Astrocyte of the cerebellum (primary cell): ENCODE results near the gene THSD4.

ENCODE experiments used
- DNase-seq: peaks from one replicate; pipeline ENCODE4 v3.0.0-alpha.2; 2011; ENCODE audit warnings: low read depth
- H3K4me3 ChIP-seq: 2 replicates; pipeline ENCODE4 v1.5.1; 2011; ENCODE audit warnings: mild to moderate bottlenecking, low read depth, low read length, moderate library complexity
- CTCF ChIP-seq: IDR thresholded peaks from 2 replicates; pipeline ENCODE4 v1.5.1; 2012; ENCODE audit warnings: low read length, low read depth, moderate library complexity, mild to moderate bottlenecking; ENCODE audit errors: missing control alignments
- in situ Hi-C: cut with HindIII; loops from 2 replicates; pipeline ENCODE4 v1.10.0; 2017; ENCODE audit warnings: low sequenced_read_pairs

The THSD4 gene

GRCh38 chr15:71542836-71543235 lies 427.6 kb downstream of the THSD4 start:
- in situ Hi-C loops = no loop called here
- TF ChIP-seq CTCF = no peak
- DNase-seq = no peak

GRCh38 chr15:71543413-71543812 lies 428.1 kb downstream of the THSD4 start:
- no peak for TF ChIP-seq CTCF
- H3K4me3 ChIP-seq = no peak overlapping the region
- DNase-seq = no peak
- in situ Hi-C loops = no loop called here

More at GRCh38 chr15:71542836-71543235, 427.6 kb downstream of the THSD4 start:
- no peak overlapping the region for H3K4me3 ChIP-seq

GRCh38 chr15:71545223-71545760 lies 430.0 kb downstream of the THSD4 start:
- no peak for DNase-seq
- in situ Hi-C loops = no loop called here
- no peak for TF ChIP-seq CTCF
- no peak overlapping the region for H3K4me3 ChIP-seq

GRCh38 chr15:71545923-71546322 lies 430.7 kb downstream of the THSD4 start:
- in situ Hi-C loops = no loop called here
- no peak for DNase-seq
- H3K4me3 ChIP-seq = no peak overlapping the region
- no peak for TF ChIP-seq CTCF

DNA sequence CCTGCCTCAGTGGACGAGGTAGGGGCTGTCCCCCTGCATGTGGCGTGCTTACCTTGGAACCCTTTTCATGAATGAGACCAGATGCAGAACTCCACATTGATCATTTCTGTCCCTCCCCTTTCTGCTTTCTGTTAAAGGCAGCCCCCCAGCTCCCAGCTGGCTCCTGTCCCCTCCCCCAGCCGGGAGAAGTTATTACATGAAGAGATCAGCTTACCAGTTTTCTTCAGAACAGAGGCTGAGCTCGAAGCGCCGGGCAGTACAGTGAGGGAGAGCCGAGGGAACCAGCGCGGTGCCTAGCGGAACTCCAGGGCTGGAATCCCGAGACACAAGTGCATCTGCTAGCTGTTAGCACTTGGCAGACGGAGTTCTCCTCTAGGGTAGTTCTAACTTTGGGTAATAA lies 431.7 kb downstream of the THSD4 start:
- in situ Hi-C loops = no loop called here
- H3K4me3 ChIP-seq = no peak overlapping the region
- no peak for TF ChIP-seq CTCF
- no peak for DNase-seq

- TF ChIP-seq CTCF = no peak
- in situ Hi-C loops = no loop called here
- H3K4me3 ChIP-seq = no peak overlapping the region
- no peak for DNase-seq
These were observed 433.1 kb downstream of the THSD4 start for GRCh38 chr15:71548401-71548807.

DNA sequence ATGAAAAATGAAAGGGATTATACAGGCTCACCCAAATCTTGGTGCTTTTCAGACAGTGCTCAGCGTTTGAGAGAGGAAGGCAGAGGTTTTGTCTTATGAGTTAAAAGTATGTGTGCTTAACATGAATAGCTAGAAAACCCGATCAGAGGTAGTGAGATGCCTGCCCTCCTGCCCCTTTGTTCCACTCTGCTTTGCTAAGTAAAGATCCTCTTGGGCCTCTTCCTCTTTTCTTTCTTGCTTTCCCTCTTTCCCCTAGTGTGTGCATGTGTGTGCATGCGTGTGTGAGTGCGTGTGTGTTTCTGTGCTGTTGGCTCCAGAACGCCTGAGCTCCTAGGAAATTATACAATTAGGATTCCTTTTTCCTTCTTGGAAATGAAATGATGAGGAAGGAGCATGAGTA lies 433.8 kb downstream of the THSD4 start:
- no peak for DNase-seq
- TF ChIP-seq CTCF = no peak
- in situ Hi-C loops = no loop called here

More for the DNA sequence above, 433.8 kb downstream of the THSD4 start:
- no peak overlapping the region for H3K4me3 ChIP-seq
